GM04503 (cell line): ENCODE data around the gene ATP2B2.
"Not testable (repeated sequence)": the region's sequence is repeated elsewhere in the genome, so short reads cannot be mapped to it uniquely, and the experiment has no call there.

Experiments
- DNase-seq: peaks from one replicate; pipeline ENCODE4 v3.0.0-alpha.2; 2012; ENCODE audit warnings: low read depth

The ATP2B2 gene

GRCh38 chr3:10505050-10505790 is at the start of gene ATP2B2:
ATP2B2 (minus strand) TSS chr3:10505586; CDS start chr3:10449543, 56,043 bp downstream.
- DNase-seq: no peak

- DNase-seq: no peak
Measured at GRCh38 chr3:10554746-10555145, 49.4 kb upstream of the ATP2B2 start.

- no peak for DNase-seq
Measured at GRCh38 chr3:10554236-10554611, 48.8 kb upstream of the ATP2B2 start.

GRCh38 chr3:10553591-10554235 is 48.3 kb upstream of the ATP2B2 start:
- DNase-seq: no peak

- DNase-seq: no peak
Measured at GRCh38 chr3:10552631-10552943, 47.2 kb upstream of the ATP2B2 start.

- DNase-seq: no peak
Measured at GRCh38 chr3:10551821-10552630, 46.6 kb upstream of the ATP2B2 start.

GRCh38 chr3:10551139-10551538 is 45.8 kb upstream of the ATP2B2 start:
- no peak for DNase-seq

- no peak for DNase-seq
Measured at GRCh38 chr3:10550705-10551104, 45.3 kb upstream of the ATP2B2 start.

GRCh38 chr3:10549617-10550230 is 44.3 kb upstream of the ATP2B2 start:
- no peak for DNase-seq

GRCh38 chr3:10548992-10549391 is 43.6 kb upstream of the ATP2B2 start:
- DNase-seq: no peak

- DNase-seq: no peak
Measured at GRCh38 chr3:10547841-10548783, 42.7 kb upstream of the ATP2B2 start.

- DNase-seq: no peak
Measured at GRCh38 chr3:10547413-10547812, 42.0 kb upstream of the ATP2B2 start.

GRCh38 chr3:10546820-10547263 is 41.5 kb upstream of the ATP2B2 start:
- DNase-seq: no peak

- DNase-seq: no peak
Measured at GRCh38 chr3:10546181-10546624, 40.8 kb upstream of the ATP2B2 start.

- DNase-seq: no peak
Measured at GRCh38 chr3:10542518-10542917, 37.1 kb upstream of the ATP2B2 start.

GRCh38 chr3:10540347-10540746 is 35.0 kb upstream of the ATP2B2 start:
- DNase-seq: not testable (repeated sequence)

- DNase-seq: no peak
Measured at GRCh38 chr3:10534066-10534465, 28.7 kb upstream of the ATP2B2 start.

- DNase-seq: no peak
Measured at GRCh38 chr3:10533737-10534023, 28.3 kb upstream of the ATP2B2 start.

GRCh38 chr3:10532939-10533736 is 27.8 kb upstream of the ATP2B2 start:
- DNase-seq: no peak

- DNase-seq: no peak
Measured at GRCh38 chr3:10531031-10531430, 25.6 kb upstream of the ATP2B2 start.

GRCh38 chr3:10530241-10530640 is 24.9 kb upstream of the ATP2B2 start:
- no peak for DNase-seq
